DND-41 (cell line): Measurements from ENCODE around the gene C14orf119.

ENCODE experiments used
- ATAC-seq: fragments of 200-7000 bp; cut with Tn5 transposase; 3 replicates; pipeline ENCODE4 v1.9.1; 2021; ENCODE audit warnings: low read depth; ENCODE audit not compliant: insufficient read depth
- DNase-seq: peaks from one replicate; pipeline ENCODE4 v3.0.0-alpha.2; 2020
- H2AFZ ChIP-seq: 2 replicates; pipeline ENCODE4 v1.6.0; 2012; ENCODE audit warnings: low read depth, low read length
- H3K27ac ChIP-seq: 2 replicates; pipeline ENCODE4 v1.5.1; 2012; ENCODE audit warnings: low read length, inconsistent platforms
- H3K27me3 ChIP-seq: fragments of 200-600 bp; sonication (generic); 2 replicates; pipeline ENCODE4 v1.6.0; 2012; ENCODE audit warnings: low read length, mild to moderate bottlenecking, inconsistent platforms; ENCODE audit not compliant: insufficient read depth, poor library complexity
- H3K36me3 ChIP-seq: 2 replicates; pipeline ENCODE4 v1.5.1; 2012; ENCODE audit warnings: low read length, inconsistent platforms; ENCODE audit not compliant: insufficient read depth
- H3K4me1 ChIP-seq: 2 replicates; pipeline ENCODE4 v1.5.1; 2012; ENCODE audit warnings: mild to moderate bottlenecking, low read length; ENCODE audit not compliant: insufficient read depth
- H3K4me2 ChIP-seq: 2 replicates; pipeline ENCODE4 v1.6.0; 2012; ENCODE audit warnings: mild to moderate bottlenecking, moderate library complexity, low read length, inconsistent platforms; ENCODE audit not compliant: insufficient read depth
- H3K4me3 ChIP-seq, 2 experiments: fragments of 200-600 bp in 1 of 2; shearing (Covaris generic) in 1 of 2; 2 replicates each; pipeline ENCODE4 v1.5.1; 2012 to 2016; ENCODE audit warnings: inconsistent platforms in 2 of 2, low read length in 2 of 2, mild to moderate bottlenecking in 2 of 2, low read depth in 1 of 2, moderate library complexity in 1 of 2
- H3K79me2 ChIP-seq: 2 replicates; pipeline ENCODE4 v1.6.0; 2012; ENCODE audit warnings: low read length, inconsistent platforms; ENCODE audit not compliant: insufficient read depth
- H3K9ac ChIP-seq: 2 replicates; pipeline ENCODE4 v1.6.0; 2012; ENCODE audit warnings: low read depth, mild to moderate bottlenecking, inconsistent platforms, low read length, moderate library complexity
- H3K9me3 ChIP-seq: 2 replicates; pipeline ENCODE4 v1.5.1; 2012; ENCODE audit warnings: low read length, moderate library complexity, mild to moderate bottlenecking, inconsistent platforms; ENCODE audit not compliant: insufficient read depth, severe bottlenecking
- H4K20me1 ChIP-seq: 2 replicates; pipeline ENCODE4 v1.6.0; 2012; ENCODE audit warnings: low read length; ENCODE audit not compliant: insufficient read depth
- CTCF ChIP-seq: IDR thresholded peaks from 2 replicates; pipeline ENCODE4 v1.5.1; 2012; ENCODE audit warnings: borderline replicate concordance, low read length, moderate library complexity, mild to moderate bottlenecking; ENCODE audit not compliant: poor library complexity, severe bottlenecking; ENCODE audit errors: extremely low read depth
- EZH2 ChIP-seq: IDR thresholded peaks from 3 replicates; pipeline ENCODE4 v1.6.1; 2012; ENCODE audit warnings: borderline replicate concordance, low read depth, mild to moderate bottlenecking, moderate library complexity, low read length, inconsistent platforms; ENCODE audit not compliant: severe bottlenecking

C14orf119 gene

GRCh38 chr14:23056956-23057756 lies 38.1 kb upstream of the C14orf119 start, which contains the start of gene CDH24:
Gene CDH24 (minus strand): TSS chr14:23057520. CDS start chr14:23055733, 1,787 bp downstream.
- peak within 1 kb of the TSS; percentile 91 for H3K4me2 ChIP-seq
- peaks cover 31% of the 10 kb centered on the region for H3K36me3 ChIP-seq
- H3K9ac ChIP-seq = peak within 1 kb of the TSS; percentile 62
- peak within 1 kb of the TSS; percentile 61 for H2AFZ ChIP-seq
- no peaks in the 10 kb centered on the region for H3K9me3 ChIP-seq
- H3K4me3 ChIP-seq = peak within 1 kb of the TSS; percentile 26 to 61
- peaks cover 15% of the 10 kb centered on the region for H4K20me1 ChIP-seq
- H3K4me1 ChIP-seq = peaks cover 19% of the 10 kb centered on the region
- H3K79me2 ChIP-seq = no peaks in the 10 kb centered on the region
- ATAC-seq (peak; percentile 83), DNase-seq (peak; percentile 81)
- no peak within 1 kb of the TSS; the same call in 1 of the 2 replicates for H3K27ac ChIP-seq
- TF ChIP-seq CTCF (no peak), EZH2 (no peak)
- H3K27me3 ChIP-seq = peaks cover 6% of the 10 kb centered on the region

GRCh38 chr14:23057757-23058653 lies 37.3 kb upstream of the C14orf119 start:
- Histone ChIP-seq H3K4me3 (peak overlapping the region; percentile 26 to 61), H3K36me3 (peaks cover 40% of the 10 kb centered on the region), H3K4me1 (peaks cover 19% of the 10 kb centered on the region), H2AFZ (peak overlapping the region; percentile 61), H3K4me2 (peak overlapping the region; percentile 91), H3K9ac (peak overlapping the region; percentile 62), H3K27me3 (peaks cover 6% of the 10 kb centered on the region), H3K9me3 (no peaks in the 10 kb centered on the region), H3K79me2 (no peaks in the 10 kb centered on the region), H4K20me1 (peaks cover 15% of the 10 kb centered on the region), H3K27ac (no peak overlapping the region; the same call in 1 of the 2 replicates)
- DNase-seq = peak; percentile 88
- peak; percentile 99 for TF ChIP-seq CTCF
- TF ChIP-seq EZH2 = no peak
- ATAC-seq = peak; percentile 79

- Histone ChIP-seq H4K20me1 (peaks cover 15% of the 10 kb centered on the region), H3K4me2 (no peak overlapping the region), H3K79me2 (no peaks in the 10 kb centered on the region), H3K27ac (no peak overlapping the region), H3K27me3 (peaks cover 6% of the 10 kb centered on the region), H3K9me3 (no peaks in the 10 kb centered on the region), H2AFZ (no peak overlapping the region), H3K4me1 (peaks cover 19% of the 10 kb centered on the region), H3K4me3 (no peak overlapping the region), H3K9ac (no peak overlapping the region), H3K36me3 (peaks cover 49% of the 10 kb centered on the region)
- TF ChIP-seq EZH2 (no peak), CTCF (no peak)
- DNase-seq (no peak), ATAC-seq (no peak)
Measured at GRCh38 chr14:23058654-23059504, 36.4 kb upstream of the C14orf119 start.
